Measurements from ENCODE around the gene CASKIN1.

The CASKIN1 gene

GRCh38 chr16:2181952-2182351 is 14.5 kb downstream of the CASKIN1 start:
- TF ChIP-seq CREB1 (IDR thresholded peaks at IDR 0.05; ENCODE audit: low read depth) (no peak), EGR1 (IDR thresholded peaks at IDR 0.05) (no peak), FOXM1 (IDR thresholded peaks at IDR 0.05; ENCODE audit: borderline replicate concordance, low read depth) (no peak), YY1 (IDR thresholded peaks at IDR 0.05; ENCODE audit: low read depth) (no peak), TCF12 (IDR thresholded peaks at IDR 0.05; ENCODE audit: low read depth) (no peak), TEAD4 (IDR thresholded peaks at IDR 0.05) (no peak), USF1 (IDR thresholded peaks at IDR 0.05) (no peak), EP300 (IDR thresholded peaks at IDR 0.05; ENCODE audit: borderline replicate concordance) (no peak), NFIC (IDR thresholded peaks at IDR 0.05) (no peak), MAX (IDR thresholded peaks at IDR 0.05) (no peak), ZBTB7A (IDR thresholded peaks at IDR 0.05; ENCODE audit: low read depth) (no peak), RAD21 (IDR thresholded peaks at IDR 0.05; ENCODE audit: low read depth) (no peak), REST (IDR thresholded peaks at IDR 0.05; ENCODE audit: low read depth) (no peak), CEBPB (IDR thresholded peaks at IDR 0.05) (no peak), TAF1 (IDR thresholded peaks at IDR 0.05; ENCODE audit: low read depth) (no peak)

- TF ChIP-seq USF1 (IDR thresholded peaks at IDR 0.05) (0 out of 2 replicates have a peak, but pooled peaks have one; percentile 3), ZBTB7A (IDR thresholded peaks at IDR 0.05; ENCODE audit: low read depth) (no peak)
Measured at GRCh38 chr16:2180962-2181923, 15.2 kb downstream of the CASKIN1 start.

GRCh38 chr16:2180461-2180860 is 15.9 kb downstream of the CASKIN1 start:
- TF ChIP-seq CREB1 (IDR thresholded peaks at IDR 0.05; ENCODE audit: low read depth) (no peak), NFIC (IDR thresholded peaks at IDR 0.05) (no peak), FOXM1 (IDR thresholded peaks at IDR 0.05; ENCODE audit: borderline replicate concordance, low read depth) (no peak), TAF1 (IDR thresholded peaks at IDR 0.05; ENCODE audit: low read depth) (no peak), RAD21 (IDR thresholded peaks at IDR 0.05; ENCODE audit: low read depth) (no peak), TCF12 (IDR thresholded peaks at IDR 0.05; ENCODE audit: low read depth) (no peak), EGR1 (IDR thresholded peaks at IDR 0.05) (no peak), CEBPB (IDR thresholded peaks at IDR 0.05) (no peak), ZBTB7A (IDR thresholded peaks at IDR 0.05; ENCODE audit: low read depth) (no peak), MAX (IDR thresholded peaks at IDR 0.05) (no peak), EP300 (IDR thresholded peaks at IDR 0.05; ENCODE audit: borderline replicate concordance) (no peak), USF1 (IDR thresholded peaks at IDR 0.05) (no peak), TEAD4 (IDR thresholded peaks at IDR 0.05) (no peak), YY1 (IDR thresholded peaks at IDR 0.05; ENCODE audit: low read depth) (no peak), REST (IDR thresholded peaks at IDR 0.05; ENCODE audit: low read depth) (no peak)

- no peak for TF ChIP-seq EGR1 (IDR thresholded peaks at IDR 0.05)
- 0 out of 2 replicates have a peak, but pooled peaks have one; percentile 3 for TF ChIP-seq ZBTB7A (IDR thresholded peaks at IDR 0.05; ENCODE audit: low read depth)
Measured at GRCh38 chr16:2179576-2179975, 16.8 kb downstream of the CASKIN1 start.

- TF ChIP-seq ZBTB7A (IDR thresholded peaks at IDR 0.05; ENCODE audit: low read depth) (0 out of 2 replicates have a peak, but pooled peaks have one; percentile 21), TEAD4 (IDR thresholded peaks at IDR 0.05) (no peak)
Measured at GRCh38 chr16:2179107-2179501, 17.3 kb downstream of the CASKIN1 start.

Data from Ishikawa (cell line).